Neural progenitor cell (in vitro differentiated cells): ENCODE data around the gene MARCO. TPM values are rescaled to one million over a fixed set of nuclear protein-coding genes. Genes with fewer than 3 reads are reported as not detected.

Experiments
- DNase-seq: peaks from one replicate; pipeline ENCODE4 v3.0.0-alpha.2; 2016; ENCODE audit warnings: low spot score
- H2AFZ ChIP-seq: fragments of 200-600 bp; sonication (generic); replicated peaks from 2 replicates; pipeline ENCODE4 v1.6.1; 2016; ENCODE audit warnings: antibody characterized with exemption
- H3F3A ChIP-seq: fragments of 200-600 bp; sonication (generic); 2 replicates; pipeline ENCODE4 v1.6.1; 2016; ENCODE audit warnings: antibody characterized with exemption, low read depth
- H3K27ac ChIP-seq: fragments of 200-600 bp; sonication (generic); 2 replicates; pipeline ENCODE4 v1.5.1; 2016; ENCODE audit warnings: mild to moderate bottlenecking
- H3K27me3 ChIP-seq: fragments of 200-600 bp; sonication (generic); 2 replicates; pipeline ENCODE4 v1.6.1; 2016; ENCODE audit warnings: mild to moderate bottlenecking, moderate library complexity
- H3K36me3 ChIP-seq: fragments of 200-600 bp; sonication (generic); 2 replicates; pipeline ENCODE4 v1.5.1; 2016
- H3K4me1 ChIP-seq: fragments of 200-600 bp; sonication (generic); 2 replicates; pipeline ENCODE4 v1.6.1; 2016; ENCODE audit warnings: mixed run types
- H3K4me2 ChIP-seq: fragments of 200-600 bp; sonication (generic); 2 replicates; pipeline ENCODE4 v1.6.1; 2016
- H3K4me3 ChIP-seq: fragments of 200-600 bp; sonication (generic); 2 replicates; pipeline ENCODE4 v1.5.1; 2016
- H3K79me2 ChIP-seq: fragments of 200-600 bp; sonication (generic); 2 replicates; pipeline ENCODE4 v1.6.1; 2016; ENCODE audit warnings: low read depth
- H3K9ac ChIP-seq: fragments of 200-600 bp; sonication (generic); 2 replicates; pipeline ENCODE4 v1.6.1; 2016
- H3K9me3 ChIP-seq: fragments of 200-600 bp; sonication (generic); 2 replicates; pipeline ENCODE4 v1.5.1; 2016; ENCODE audit warnings: low read depth
- H4K20me1 ChIP-seq: fragments of 200-600 bp; sonication (generic); 2 replicates; pipeline ENCODE4 v1.6.1; 2016; ENCODE audit warnings: low read depth
- H3K27ac Mint-ChIP-seq: 3 replicates; pipeline ENCODE4 v1.8.0; 2021; ENCODE audit warnings: mixed read lengths
- H3K27me3 Mint-ChIP-seq: 2 replicates; pipeline ENCODE4 v1.8.0; 2022; ENCODE audit warnings: low read depth, mild to moderate bottlenecking, inconsistent platforms, moderate library complexity, mixed read lengths; ENCODE audit not compliant: insufficient read depth
- H3K36me3 Mint-ChIP-seq: 3 replicates; pipeline ENCODE4 v1.8.0; 2021; ENCODE audit warnings: mixed read lengths
- H3K4me1 Mint-ChIP-seq: 3 replicates; pipeline ENCODE4 v1.8.0; 2021; ENCODE audit warnings: mixed read lengths
- H3K4me3 Mint-ChIP-seq: 3 replicates; pipeline ENCODE4 v1.8.0; 2021; ENCODE audit warnings: mild to moderate bottlenecking, moderate library complexity, mixed read lengths
- H3K9me3 Mint-ChIP-seq: 3 replicates; pipeline ENCODE4 v1.8.0; 2020; ENCODE audit warnings: mixed read lengths
- EZH2 ChIP-seq: fragments of 200-600 bp; sonication (generic); IDR thresholded peaks from 2 replicates; pipeline ENCODE4 v1.6.1; 2017; ENCODE audit warnings: antibody characterized with exemption, mild to moderate bottlenecking, moderate library complexity
- EZH2phosphoT487 ChIP-seq: fragments of 200-600 bp; sonication (generic); IDR thresholded peaks from 2 replicates; pipeline ENCODE4 v1.6.1; 2017; ENCODE audit warnings: antibody characterized with exemption
- total RNA-seq: library from RNA; depleted of rRNA; stranded (reverse); fragments of >200 nt; gene quantifications from 2 replicates; pipeline ENCODE4 v1.2.3, GENCODE V29; 2015; ENCODE audit warnings: low replicate concordance
- TF ChIP-seq, protein P1 (sequence below): fragments of 200-600 bp; sonication (generic); IDR thresholded peaks from 2 replicates; pipeline ENCODE4 v1.5.1; 2017; ENCODE audit warnings: antibody characterized with exemption, mild to moderate bottlenecking

MARCO gene
- total RNA-seq, 1 donor from 2014 or later = not detected

GRCh38 chr2:118954297-118955060 is 12.5 kb downstream of the MARCO start:
- Mint-ChIP-seq H3K36me3 (no peaks in the 10 kb centered on the region), H3K27me3 (peaks cover 2% of the 10 kb centered on the region), H3K9me3 (peaks cover 11% of the 10 kb centered on the region), H3K27ac (no peak overlapping the region), H3K4me1 (no peaks in the 10 kb centered on the region), H3K4me3 (no peak overlapping the region)
- peaks cover 4% of the 10 kb centered on the region for H3K4me1 ChIP-seq
- H3K79me2 ChIP-seq = no peaks in the 10 kb centered on the region
- no peak overlapping the region for H3K4me3 ChIP-seq
- H3K27me3 ChIP-seq = no peaks in the 10 kb centered on the region
- no peak overlapping the region for H3K9ac ChIP-seq
- no peak for DNase-seq
- H2AFZ ChIP-seq = no peak overlapping the region
- no peak overlapping the region for H3K27ac ChIP-seq
- TF ChIP-seq, protein P1, sequence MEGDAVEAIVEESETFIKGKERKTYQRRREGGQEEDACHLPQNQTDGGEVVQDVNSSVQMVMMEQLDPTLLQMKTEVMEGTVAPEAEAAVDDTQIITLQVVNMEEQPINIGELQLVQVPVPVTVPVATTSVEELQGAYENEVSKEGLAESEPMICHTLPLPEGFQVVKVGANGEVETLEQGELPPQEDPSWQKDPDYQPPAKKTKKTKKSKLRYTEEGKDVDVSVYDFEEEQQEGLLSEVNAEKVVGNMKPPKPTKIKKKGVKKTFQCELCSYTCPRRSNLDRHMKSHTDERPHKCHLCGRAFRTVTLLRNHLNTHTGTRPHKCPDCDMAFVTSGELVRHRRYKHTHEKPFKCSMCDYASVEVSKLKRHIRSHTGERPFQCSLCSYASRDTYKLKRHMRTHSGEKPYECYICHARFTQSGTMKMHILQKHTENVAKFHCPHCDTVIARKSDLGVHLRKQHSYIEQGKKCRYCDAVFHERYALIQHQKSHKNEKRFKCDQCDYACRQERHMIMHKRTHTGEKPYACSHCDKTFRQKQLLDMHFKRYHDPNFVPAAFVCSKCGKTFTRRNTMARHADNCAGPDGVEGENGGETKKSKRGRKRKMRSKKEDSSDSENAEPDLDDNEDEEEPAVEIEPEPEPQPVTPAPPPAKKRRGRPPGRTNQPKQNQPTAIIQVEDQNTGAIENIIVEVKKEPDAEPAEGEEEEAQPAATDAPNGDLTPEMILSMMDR = no peak
- TF ChIP-seq EZH2phosphoT487 = no peak
- TF ChIP-seq EZH2 = no peak
- H4K20me1 ChIP-seq = no peaks in the 10 kb centered on the region
- H3K4me2 ChIP-seq = no peak overlapping the region
- no peaks in the 10 kb centered on the region for H3K36me3 ChIP-seq
- H3K9me3 ChIP-seq = no peaks in the 10 kb centered on the region
- H3F3A ChIP-seq = no peaks in the 10 kb centered on the region

GRCh38 chr2:118965737-118966136 is 23.7 kb downstream of the MARCO start:
- Mint-ChIP-seq H3K4me3 (no peak overlapping the region), H3K27me3 (peaks cover 2% of the 10 kb centered on the region), H3K27ac (no peak overlapping the region), H3K4me1 (no peaks in the 10 kb centered on the region), H3K36me3 (no peaks in the 10 kb centered on the region), H3K9me3 (no peaks in the 10 kb centered on the region)
- no peaks in the 10 kb centered on the region for H3K79me2 ChIP-seq
- no peak overlapping the region for H3K4me3 ChIP-seq
- no peak overlapping the region for H2AFZ ChIP-seq
- H3K27ac ChIP-seq = no peak overlapping the region
- H3K36me3 ChIP-seq = no peaks in the 10 kb centered on the region
- H3K27me3 ChIP-seq = peaks cover 8% of the 10 kb centered on the region
- H4K20me1 ChIP-seq = no peaks in the 10 kb centered on the region
- H3K4me1 ChIP-seq = no peaks in the 10 kb centered on the region
- TF ChIP-seq EZH2phosphoT487 = no peak
- TF ChIP-seq EZH2 = no peak
- TF ChIP-seq, protein P1 = no peak
- H3F3A ChIP-seq = no peaks in the 10 kb centered on the region
- DNase-seq = no peak
- H3K4me2 ChIP-seq = no peak overlapping the region
- no peaks in the 10 kb centered on the region for H3K9me3 ChIP-seq
- no peak overlapping the region for H3K9ac ChIP-seq

GRCh38 chr2:118967124-118967880 is 25.3 kb downstream of the MARCO start:
- H3K27me3 Mint-ChIP-seq = peaks cover 2% of the 10 kb centered on the region
- no peaks in the 10 kb centered on the region for H3K9me3 ChIP-seq
- TF ChIP-seq, protein P1 = no peak
- TF ChIP-seq EZH2 = no peak
- TF ChIP-seq EZH2phosphoT487 = no peak
- H3K4me2 ChIP-seq = no peak overlapping the region
- H2AFZ ChIP-seq = no peak overlapping the region
- H3K4me1 ChIP-seq = no peaks in the 10 kb centered on the region
- no peak overlapping the region for H3K9ac ChIP-seq
- DNase-seq = no peak
- no peaks in the 10 kb centered on the region for H4K20me1 ChIP-seq
- no peak overlapping the region for H3K4me3 ChIP-seq
- H3K4me1 Mint-ChIP-seq = no peaks in the 10 kb centered on the region
- no peaks in the 10 kb centered on the region for H3K36me3 Mint-ChIP-seq
- H3K79me2 ChIP-seq = no peaks in the 10 kb centered on the region
- no peak overlapping the region for H3K4me3 Mint-ChIP-seq
- H3K27ac Mint-ChIP-seq = no peak overlapping the region
- no peaks in the 10 kb centered on the region for H3K36me3 ChIP-seq
- H3K27ac ChIP-seq = no peak overlapping the region
- peaks cover 15% of the 10 kb centered on the region for H3K27me3 ChIP-seq
- no peaks in the 10 kb centered on the region for H3K9me3 Mint-ChIP-seq
- H3F3A ChIP-seq = no peaks in the 10 kb centered on the region
